ENCODE results near the gene POLR1E.

POLR1E gene

GRCh38 chr9:37485389-37486255 lies at the start of gene POLR1E:
Gene POLR1E, plus strand, starts transcription at chr9:37485948. Its CDS starts 100 bp downstream, at chr9:37486048.
- Histone ChIP-seq H3K4me3 (ENCODE audit: low read length) (peak within 1 kb of the TSS; percentile 89), H3K4me1 (ENCODE audit: insufficient read depth, low read length) (peaks cover 6% of the 10 kb centered on the region; the same call in 1 of the 2 replicates), H3K27me3 (ENCODE audit: insufficient read depth, low read length) (no peaks in the 10 kb centered on the region), H3K36me3 (ENCODE audit: insufficient read depth, low read depth, low read length) (peaks cover 34% of the 10 kb centered on the region), H3K9ac (ENCODE audit: low read depth, low read length) (peak within 1 kb of the TSS; percentile 81), H3K9me3 (ENCODE audit: insufficient read depth, low read depth, low read length) (no peaks in the 10 kb centered on the region), H3K27ac (ENCODE audit: low read length) (no peak within 1 kb of the TSS)

- H3K4me3 ChIP-seq (ENCODE audit: low read length), result no peak overlapping the region
- H3K27ac ChIP-seq (ENCODE audit: low read length), result no peak overlapping the region
- H3K27me3 ChIP-seq (ENCODE audit: insufficient read depth, low read length), result no peaks in the 10 kb centered on the region
- H3K9ac ChIP-seq (ENCODE audit: low read depth, low read length), result no peak overlapping the region
- H3K36me3 ChIP-seq (ENCODE audit: insufficient read depth, low read depth, low read length), result peaks cover 88% of the 10 kb centered on the region
- H3K9me3 ChIP-seq (ENCODE audit: insufficient read depth, low read depth, low read length), result no peaks in the 10 kb centered on the region
- peaks cover 15% of the 10 kb centered on the region; the same call in 1 of the 2 replicates for H3K4me1 ChIP-seq (ENCODE audit: insufficient read depth, low read length)
Measured at GRCh38 chr9:37436540-37436939, 49.2 kb upstream of the POLR1E start.

- Histone ChIP-seq H3K27ac (ENCODE audit: low read length) (no peak overlapping the region), H3K36me3 (ENCODE audit: insufficient read depth, low read depth, low read length) (peaks cover 88% of the 10 kb centered on the region), H3K4me1 (ENCODE audit: insufficient read depth, low read length) (peaks cover 15% of the 10 kb centered on the region; the same call in 1 of the 2 replicates), H3K9ac (ENCODE audit: low read depth, low read length) (no peak overlapping the region), H3K9me3 (ENCODE audit: insufficient read depth, low read depth, low read length) (no peaks in the 10 kb centered on the region), H3K27me3 (ENCODE audit: insufficient read depth, low read length) (no peaks in the 10 kb centered on the region), H3K4me3 (ENCODE audit: low read length) (no peak overlapping the region)
Measured at GRCh38 chr9:37437010-37437409, 48.7 kb upstream of the POLR1E start.

- Histone ChIP-seq H3K36me3 (ENCODE audit: insufficient read depth, low read depth, low read length) (peaks cover 88% of the 10 kb centered on the region), H3K27me3 (ENCODE audit: insufficient read depth, low read length) (no peaks in the 10 kb centered on the region), H3K4me1 (ENCODE audit: insufficient read depth, low read length) (peaks cover 15% of the 10 kb centered on the region; the same call in 1 of the 2 replicates), H3K9ac (ENCODE audit: low read depth, low read length) (no peak overlapping the region), H3K9me3 (ENCODE audit: insufficient read depth, low read depth, low read length) (no peaks in the 10 kb centered on the region), H3K4me3 (ENCODE audit: low read length) (no peak overlapping the region), H3K27ac (ENCODE audit: low read length) (no peak overlapping the region)
Measured at GRCh38 chr9:37437621-37438020, 48.1 kb upstream of the POLR1E start.

GRCh38 chr9:37438359-37438758 lies 47.4 kb upstream of the POLR1E start:
- H3K27me3 ChIP-seq (ENCODE audit: insufficient read depth, low read length), result no peaks in the 10 kb centered on the region
- no peak overlapping the region for H3K4me3 ChIP-seq (ENCODE audit: low read length)
- H3K27ac ChIP-seq (ENCODE audit: low read length), result no peak overlapping the region
- peaks cover 85% of the 10 kb centered on the region for H3K36me3 ChIP-seq (ENCODE audit: insufficient read depth, low read depth, low read length)
- no peak overlapping the region for H3K9ac ChIP-seq (ENCODE audit: low read depth, low read length)
- H3K9me3 ChIP-seq (ENCODE audit: insufficient read depth, low read depth, low read length), result no peaks in the 10 kb centered on the region
- peaks cover 14% of the 10 kb centered on the region; the same call in 1 of the 2 replicates for H3K4me1 ChIP-seq (ENCODE audit: insufficient read depth, low read length)

- Histone ChIP-seq H3K36me3 (ENCODE audit: insufficient read depth, low read depth, low read length) (peaks cover 59% of the 10 kb centered on the region), H3K4me1 (ENCODE audit: insufficient read depth, low read length) (no peaks in the 10 kb centered on the region), H3K9ac (ENCODE audit: low read depth, low read length) (no peak overlapping the region), H3K27ac (ENCODE audit: low read length) (no peak overlapping the region), H3K9me3 (ENCODE audit: insufficient read depth, low read depth, low read length) (no peaks in the 10 kb centered on the region), H3K4me3 (ENCODE audit: low read length) (no peak overlapping the region), H3K27me3 (ENCODE audit: insufficient read depth, low read length) (no peaks in the 10 kb centered on the region)
Measured at GRCh38 chr9:37441776-37442370, 43.9 kb upstream of the POLR1E start.

- Histone ChIP-seq H3K9me3 (ENCODE audit: insufficient read depth, low read depth, low read length) (no peaks in the 10 kb centered on the region), H3K4me3 (ENCODE audit: low read length) (no peak overlapping the region), H3K27me3 (ENCODE audit: insufficient read depth, low read length) (no peaks in the 10 kb centered on the region), H3K4me1 (ENCODE audit: insufficient read depth, low read length) (no peaks in the 10 kb centered on the region), H3K9ac (ENCODE audit: low read depth, low read length) (no peak overlapping the region), H3K27ac (ENCODE audit: low read length) (no peak overlapping the region), H3K36me3 (ENCODE audit: insufficient read depth, low read depth, low read length) (peaks cover 56% of the 10 kb centered on the region)
Measured at GRCh38 chr9:37442556-37442955, 43.2 kb upstream of the POLR1E start.

GRCh38 chr9:37443566-37443965 lies 42.2 kb upstream of the POLR1E start:
- Histone ChIP-seq H3K4me1 (ENCODE audit: insufficient read depth, low read length) (no peaks in the 10 kb centered on the region), H3K4me3 (ENCODE audit: low read length) (no peak overlapping the region), H3K9ac (ENCODE audit: low read depth, low read length) (no peak overlapping the region), H3K9me3 (ENCODE audit: insufficient read depth, low read depth, low read length) (no peaks in the 10 kb centered on the region), H3K27me3 (ENCODE audit: insufficient read depth, low read length) (no peaks in the 10 kb centered on the region), H3K36me3 (ENCODE audit: insufficient read depth, low read depth, low read length) (peaks cover 48% of the 10 kb centered on the region), H3K27ac (ENCODE audit: low read length) (no peak overlapping the region)

GRCh38 chr9:37444890-37445289 lies 40.9 kb upstream of the POLR1E start:
- no peak overlapping the region for H3K4me3 ChIP-seq (ENCODE audit: low read length)
- no peaks in the 10 kb centered on the region for H3K27me3 ChIP-seq (ENCODE audit: insufficient read depth, low read length)
- H3K36me3 ChIP-seq (ENCODE audit: insufficient read depth, low read depth, low read length), result peaks cover 35% of the 10 kb centered on the region
- H3K9ac ChIP-seq (ENCODE audit: low read depth, low read length), result no peak overlapping the region
- no peak overlapping the region for H3K27ac ChIP-seq (ENCODE audit: low read length)
- no peaks in the 10 kb centered on the region for H3K9me3 ChIP-seq (ENCODE audit: insufficient read depth, low read depth, low read length)
- H3K4me1 ChIP-seq (ENCODE audit: insufficient read depth, low read length), result no peaks in the 10 kb centered on the region; the same call in 1 of the 2 replicates

- Histone ChIP-seq H3K4me3 (ENCODE audit: low read length) (no peak overlapping the region), H3K27ac (ENCODE audit: low read length) (no peak overlapping the region), H3K4me1 (ENCODE audit: insufficient read depth, low read length) (no peaks in the 10 kb centered on the region; the same call in 1 of the 2 replicates), H3K27me3 (ENCODE audit: insufficient read depth, low read length) (no peaks in the 10 kb centered on the region), H3K9ac (ENCODE audit: low read depth, low read length) (no peak overlapping the region), H3K36me3 (ENCODE audit: insufficient read depth, low read depth, low read length) (peaks cover 28% of the 10 kb centered on the region), H3K9me3 (ENCODE audit: insufficient read depth, low read depth, low read length) (no peaks in the 10 kb centered on the region)
Measured at GRCh38 chr9:37445832-37446231, 39.9 kb upstream of the POLR1E start.

GRCh38 chr9:37446401-37446800 lies 39.3 kb upstream of the POLR1E start:
- no peak overlapping the region for H3K9ac ChIP-seq (ENCODE audit: low read depth, low read length)
- no peak overlapping the region for H3K27ac ChIP-seq (ENCODE audit: low read length)
- no peaks in the 10 kb centered on the region for H3K27me3 ChIP-seq (ENCODE audit: insufficient read depth, low read length)
- H3K9me3 ChIP-seq (ENCODE audit: insufficient read depth, low read depth, low read length), result no peaks in the 10 kb centered on the region
- H3K4me3 ChIP-seq (ENCODE audit: low read length), result no peak overlapping the region
- H3K36me3 ChIP-seq (ENCODE audit: insufficient read depth, low read depth, low read length), result peaks cover 23% of the 10 kb centered on the region
- H3K4me1 ChIP-seq (ENCODE audit: insufficient read depth, low read length), result no peaks in the 10 kb centered on the region; the same call in 1 of the 2 replicates

- Histone ChIP-seq H3K9ac (ENCODE audit: low read depth, low read length) (no peak overlapping the region), H3K36me3 (ENCODE audit: insufficient read depth, low read depth, low read length) (peaks cover 16% of the 10 kb centered on the region), H3K4me3 (ENCODE audit: low read length) (no peak overlapping the region), H3K27me3 (ENCODE audit: insufficient read depth, low read length) (no peaks in the 10 kb centered on the region), H3K4me1 (ENCODE audit: insufficient read depth, low read length) (no peaks in the 10 kb centered on the region; the same call in 1 of the 2 replicates), H3K27ac (ENCODE audit: low read length) (no peak overlapping the region), H3K9me3 (ENCODE audit: insufficient read depth, low read depth, low read length) (no peaks in the 10 kb centered on the region)
Measured at GRCh38 chr9:37447111-37447510, 38.6 kb upstream of the POLR1E start.
